IPS-20b (cell line): ENCODE data around the gene TSTD1.
"Not testable (repeated sequence)": the region's sequence is repeated elsewhere in the genome, so short reads cannot be mapped to it uniquely, and the experiment has no call there.

Source experiments
- H3K27ac ChIP-seq: one replicate; pipeline ENCODE4 v1.5.1; 2013; ENCODE audit warnings: low read length
- H3K27me3 ChIP-seq: 2 replicates; pipeline ENCODE4 v1.6.1; 2013; ENCODE audit warnings: mild to moderate bottlenecking, low read length, inconsistent platforms; ENCODE audit not compliant: insufficient read depth
- H3K36me3 ChIP-seq: 2 replicates; pipeline ENCODE4 v1.6.1; 2013; ENCODE audit warnings: low read depth, mild to moderate bottlenecking, inconsistent platforms, low read length, moderate library complexity; ENCODE audit not compliant: insufficient read depth
- H3K4me1 ChIP-seq: 2 replicates; pipeline ENCODE4 v1.6.1; 2013; ENCODE audit warnings: mild to moderate bottlenecking, control low read depth, inconsistent platforms, low read length, moderate library complexity; ENCODE audit not compliant: insufficient read depth
- H3K4me3 ChIP-seq: 2 replicates; pipeline ENCODE4 v1.5.1; 2013; ENCODE audit warnings: mild to moderate bottlenecking, low read length, inconsistent platforms
- H3K9ac ChIP-seq: 2 replicates; pipeline ENCODE4 v1.6.1; 2013; ENCODE audit warnings: low read depth, mild to moderate bottlenecking, inconsistent platforms, low read length, moderate library complexity
- H3K9me3 ChIP-seq: 2 replicates; pipeline ENCODE4 v1.6.1; 2013; ENCODE audit warnings: mild to moderate bottlenecking, low read depth, low read length, inconsistent platforms; ENCODE audit not compliant: insufficient read depth

Gene TSTD1

GRCh38 chr1:161022432-161022831 lies 16.3 kb downstream of the TSTD1 start:
- not testable (repeated sequence) for H3K36me3 ChIP-seq, H3K9me3 ChIP-seq, H3K4me3 ChIP-seq, H3K27me3 ChIP-seq, H3K9ac ChIP-seq, H3K27ac ChIP-seq
- peaks cover 21% of the 10 kb centered on the region for H3K4me1 ChIP-seq

GRCh38 chr1:161021970-161022353 lies 16.8 kb downstream of the TSTD1 start:
- Histone ChIP-seq H3K4me3 (peak overlapping the region; percentile 87), H3K27me3 (no peaks in the 10 kb centered on the region), H3K27ac (no peak overlapping the region), H3K9me3 (no peaks in the 10 kb centered on the region), H3K36me3 (no peaks in the 10 kb centered on the region; the same call in 1 of the 2 replicates), H3K4me1 (peaks cover 24% of the 10 kb centered on the region), H3K9ac (peak overlapping the region; percentile 63; the same call in 1 of the 2 replicates)

GRCh38 chr1:161021165-161021969 lies 17.4 kb downstream of the TSTD1 start:
- H3K9ac ChIP-seq = peak overlapping the region; percentile 97; the same call in 1 of the 2 replicates
- H3K36me3 ChIP-seq = no peaks in the 10 kb centered on the region; the same call in 1 of the 2 replicates
- peaks cover 24% of the 10 kb centered on the region for H3K4me1 ChIP-seq
- no peaks in the 10 kb centered on the region for H3K9me3 ChIP-seq
- H3K4me3 ChIP-seq = peak overlapping the region; percentile 87
- no peaks in the 10 kb centered on the region for H3K27me3 ChIP-seq
- H3K27ac ChIP-seq = no peak overlapping the region

GRCh38 chr1:161020509-161021164 lies 18.1 kb downstream of the TSTD1 start, which contains the start of gene F11R:
F11R (minus strand) TSS chr1:161021152; CDS start chr1:161021073, 79 bp downstream.
- Histone ChIP-seq H3K4me3 (peak within 1 kb of the TSS; percentile 87), H3K9me3 (no peaks in the 10 kb centered on the region), H3K27me3 (no peaks in the 10 kb centered on the region), H3K27ac (peak within 1 kb of the TSS; percentile 89), H3K9ac (peak within 1 kb of the TSS; percentile 97), H3K4me1 (peaks cover 24% of the 10 kb centered on the region), H3K36me3 (no peaks in the 10 kb centered on the region; the same call in 1 of the 2 replicates)

GRCh38 chr1:161019751-161020495 lies 18.8 kb downstream of the TSTD1 start:
- Histone ChIP-seq H3K9me3 (no peaks in the 10 kb centered on the region), H3K4me1 (peaks cover 24% of the 10 kb centered on the region), H3K36me3 (no peaks in the 10 kb centered on the region; the same call in 1 of the 2 replicates), H3K27ac (peak overlapping the region; percentile 89), H3K4me3 (peak overlapping the region; percentile 87), H3K27me3 (no peaks in the 10 kb centered on the region), H3K9ac (peak overlapping the region; percentile 97)

GRCh38 chr1:161019111-161019660 lies 19.6 kb downstream of the TSTD1 start:
- H3K9me3 ChIP-seq, H3K27ac ChIP-seq, H3K27me3 ChIP-seq, H3K36me3 ChIP-seq: not testable (repeated sequence)
- Histone ChIP-seq H3K9ac (peak overlapping the region; percentile 97; the same call in 1 of the 2 replicates), H3K4me3 (peak overlapping the region; percentile 87), H3K4me1 (peaks cover 27% of the 10 kb centered on the region)

- Histone ChIP-seq H3K4me3 (peak overlapping the region; percentile 87), H3K27me3 (no peaks in the 10 kb centered on the region), H3K9me3 (no peaks in the 10 kb centered on the region), H3K9ac (peak overlapping the region; percentile 24; the same call in 1 of the 2 replicates), H3K36me3 (no peaks in the 10 kb centered on the region; the same call in none of the 2 replicates), H3K27ac (peak overlapping the region; percentile 43), H3K4me1 (peaks cover 32% of the 10 kb centered on the region)
These were observed 20.2 kb downstream of the TSTD1 start for GRCh38 chr1:161018631-161018930.

GRCh38 chr1:161017756-161018630 lies 20.8 kb downstream of the TSTD1 start:
- H3K4me1 ChIP-seq = peaks cover 38% of the 10 kb centered on the region
- H3K27me3 ChIP-seq = no peaks in the 10 kb centered on the region
- peak overlapping the region; percentile 87 for H3K4me3 ChIP-seq
- H3K36me3 ChIP-seq = peaks cover 6% of the 10 kb centered on the region
- H3K9ac ChIP-seq = peak overlapping the region; percentile 24; the same call in 1 of the 2 replicates
- no peaks in the 10 kb centered on the region for H3K9me3 ChIP-seq
- peak overlapping the region; percentile 43 for H3K27ac ChIP-seq

GRCh38 chr1:161017181-161017580 lies 21.6 kb downstream of the TSTD1 start:
- not testable (repeated sequence) for H3K9me3 ChIP-seq, H3K4me3 ChIP-seq, H3K27ac ChIP-seq, H3K36me3 ChIP-seq, H3K27me3 ChIP-seq
- Histone ChIP-seq H3K4me1 (peaks cover 40% of the 10 kb centered on the region), H3K9ac (0 out of 2 replicates have a peak overlapping the region, but pooled peaks have one; percentile 24)

- not testable (repeated sequence) for H3K27me3 ChIP-seq, H3K9ac ChIP-seq, H3K9me3 ChIP-seq, H3K27ac ChIP-seq, H3K4me3 ChIP-seq
- Histone ChIP-seq H3K36me3 (peaks cover 10% of the 10 kb centered on the region), H3K4me1 (peaks cover 36% of the 10 kb centered on the region)
These were observed 22.1 kb downstream of the TSTD1 start for GRCh38 chr1:161016683-161017082.
